ENCODE data around the gene LCN10. TPM values are rescaled to one million over a fixed set of nuclear protein-coding genes. Genes with fewer than 3 reads are reported as not detected.

Gene LCN10
- total and polyA plus RNA-seq, 10 of the 15 experiments (the other 5 are each of a cell fraction or from before 2014, with no cell fraction given) = 0.06 to 1.3 (median 0.21) TPM; not detected in 1

DNA sequence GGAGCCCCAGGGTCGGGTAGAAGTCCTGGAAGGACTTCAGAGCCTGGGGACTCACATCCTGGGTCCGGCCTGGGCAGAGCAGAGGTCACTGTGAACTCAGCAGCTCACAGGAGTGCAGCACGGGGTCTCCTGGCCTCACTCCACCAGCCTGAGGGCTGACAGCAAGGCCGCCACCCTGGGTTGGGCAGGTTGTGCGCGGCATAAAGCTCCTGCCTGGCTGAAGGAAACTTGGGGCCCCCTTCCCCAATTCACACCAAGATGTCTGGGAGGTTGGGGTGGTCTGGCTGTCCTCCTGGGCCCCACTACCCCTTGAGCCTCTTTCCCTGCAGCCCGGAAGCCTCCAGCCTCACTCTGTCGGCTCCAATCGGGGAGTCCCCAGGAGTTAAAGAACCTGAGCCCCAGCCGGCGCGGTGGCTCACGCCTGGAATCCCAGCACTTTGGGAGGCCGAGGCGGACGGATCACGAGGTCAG, 19.5 kb upstream of the LCN10 start (continued):
- TF ChIP-seq, protein P1, sequence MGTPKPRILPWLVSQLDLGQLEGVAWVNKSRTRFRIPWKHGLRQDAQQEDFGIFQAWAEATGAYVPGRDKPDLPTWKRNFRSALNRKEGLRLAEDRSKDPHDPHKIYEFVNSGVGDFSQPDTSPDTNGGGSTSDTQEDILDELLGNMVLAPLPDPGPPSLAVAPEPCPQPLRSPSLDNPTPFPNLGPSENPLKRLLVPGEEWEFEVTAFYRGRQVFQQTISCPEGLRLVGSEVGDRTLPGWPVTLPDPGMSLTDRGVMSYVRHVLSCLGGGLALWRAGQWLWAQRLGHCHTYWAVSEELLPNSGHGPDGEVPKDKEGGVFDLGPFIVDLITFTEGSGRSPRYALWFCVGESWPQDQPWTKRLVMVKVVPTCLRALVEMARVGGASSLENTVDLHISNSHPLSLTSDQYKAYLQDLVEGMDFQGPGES (IDR thresholded peaks at IDR 0.05) = no peak
- TF ChIP-seq, protein P2, sequence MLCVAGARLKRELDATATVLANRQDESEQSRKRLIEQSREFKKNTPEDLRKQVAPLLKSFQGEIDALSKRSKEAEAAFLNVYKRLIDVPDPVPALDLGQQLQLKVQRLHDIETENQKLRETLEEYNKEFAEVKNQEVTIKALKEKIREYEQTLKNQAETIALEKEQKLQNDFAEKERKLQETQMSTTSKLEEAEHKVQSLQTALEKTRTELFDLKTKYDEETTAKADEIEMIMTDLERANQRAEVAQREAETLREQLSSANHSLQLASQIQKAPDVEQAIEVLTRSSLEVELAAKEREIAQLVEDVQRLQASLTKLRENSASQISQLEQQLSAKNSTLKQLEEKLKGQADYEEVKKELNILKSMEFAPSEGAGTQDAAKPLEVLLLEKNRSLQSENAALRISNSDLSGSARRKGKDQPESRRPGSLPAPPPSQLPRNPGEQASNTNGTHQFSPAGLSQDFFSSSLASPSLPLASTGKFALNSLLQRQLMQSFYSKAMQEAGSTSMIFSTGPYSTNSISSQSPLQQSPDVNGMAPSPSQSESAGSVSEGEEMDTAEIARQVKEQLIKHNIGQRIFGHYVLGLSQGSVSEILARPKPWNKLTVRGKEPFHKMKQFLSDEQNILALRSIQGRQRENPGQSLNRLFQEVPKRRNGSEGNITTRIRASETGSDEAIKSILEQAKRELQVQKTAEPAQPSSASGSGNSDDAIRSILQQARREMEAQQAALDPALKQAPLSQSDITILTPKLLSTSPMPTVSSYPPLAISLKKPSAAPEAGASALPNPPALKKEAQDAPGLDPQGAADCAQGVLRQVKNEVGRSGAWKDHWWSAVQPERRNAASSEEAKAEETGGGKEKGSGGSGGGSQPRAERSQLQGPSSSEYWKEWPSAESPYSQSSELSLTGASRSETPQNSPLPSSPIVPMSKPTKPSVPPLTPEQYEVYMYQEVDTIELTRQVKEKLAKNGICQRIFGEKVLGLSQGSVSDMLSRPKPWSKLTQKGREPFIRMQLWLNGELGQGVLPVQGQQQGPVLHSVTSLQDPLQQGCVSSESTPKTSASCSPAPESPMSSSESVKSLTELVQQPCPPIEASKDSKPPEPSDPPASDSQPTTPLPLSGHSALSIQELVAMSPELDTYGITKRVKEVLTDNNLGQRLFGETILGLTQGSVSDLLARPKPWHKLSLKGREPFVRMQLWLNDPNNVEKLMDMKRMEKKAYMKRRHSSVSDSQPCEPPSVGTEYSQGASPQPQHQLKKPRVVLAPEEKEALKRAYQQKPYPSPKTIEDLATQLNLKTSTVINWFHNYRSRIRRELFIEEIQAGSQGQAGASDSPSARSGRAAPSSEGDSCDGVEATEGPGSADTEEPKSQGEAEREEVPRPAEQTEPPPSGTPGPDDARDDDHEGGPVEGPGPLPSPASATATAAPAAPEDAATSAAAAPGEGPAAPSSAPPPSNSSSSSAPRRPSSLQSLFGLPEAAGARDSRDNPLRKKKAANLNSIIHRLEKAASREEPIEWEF (IDR thresholded peaks at IDR 0.05; ENCODE audit: insufficient replicate concordance, low read depth, low read length) = no peak
- TF ChIP-seq ZNF207 (IDR thresholded peaks at IDR 0.05; ENCODE audit: borderline replicate concordance) = no peak

DNA sequence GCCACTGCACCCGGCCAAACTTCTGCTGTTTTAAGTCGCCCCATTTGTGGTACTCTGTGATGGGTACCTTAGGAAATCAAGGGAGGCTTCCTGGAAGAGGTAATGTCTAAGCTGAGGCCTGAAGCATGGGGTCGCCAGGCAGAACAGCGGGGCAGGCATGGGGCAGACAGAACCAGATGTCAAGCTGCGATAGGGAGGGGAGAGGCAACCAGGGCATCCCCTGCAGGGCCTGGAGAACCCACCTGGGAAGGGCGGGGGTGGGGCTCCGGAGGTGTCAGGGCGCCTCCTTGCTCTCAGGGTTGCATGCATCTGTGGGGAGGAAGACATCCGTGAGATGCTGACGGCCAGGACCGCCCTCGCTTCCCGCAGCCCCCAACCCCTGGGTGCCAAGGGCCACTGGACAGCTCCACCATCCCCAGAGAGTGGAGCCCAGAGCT, 18.8 kb upstream of the LCN10 start:
- Histone ChIP-seq H3K4me2 (ENCODE audit: control insufficient read depth, insufficient read depth) (no peak overlapping the region), H3K27ac (ENCODE audit: control insufficient read depth, insufficient read depth) (no peak overlapping the region), H3K9ac (ENCODE audit: control insufficient read depth, insufficient read depth, low read length) (no peak overlapping the region), H3K79me2 (ENCODE audit: control insufficient read depth, insufficient read depth, low read length) (no peaks in the 10 kb centered on the region), H3K4me3 (no peak overlapping the region), H4K20me1 (ENCODE audit: control insufficient read depth, insufficient read depth) (no peaks in the 10 kb centered on the region), H3K4me1 (ENCODE audit: control insufficient read depth, insufficient read depth, low read length) (peaks cover 11% of the 10 kb centered on the region), H3K36me3 (ENCODE audit: control insufficient read depth in 2 of 2, insufficient read depth in 2 of 2, low read length in 1 of 2) (no peaks in the 10 kb centered on the region), H2AFZ (ENCODE audit: control insufficient read depth, low read depth, low read length) (no peak overlapping the region), H3K9me3 (replicated peaks; ENCODE audit: control insufficient read depth, insufficient read depth, low read length) (no peaks in the 10 kb centered on the region; the same call in 2 of the 3 replicates), H3K27me3 (replicated peaks in 1 of 2; ENCODE audit: control insufficient read depth in 2 of 2, insufficient read depth in 2 of 2, low read length in 1 of 2) (no peaks in the 10 kb centered on the region)
- no peak for ATAC-seq
- ChIA-PET CTCF (interaction anchor here (0.7 to 2.8 kb wide), 5 partner anchors 17 to 45 kb away, joined by 3 to 16 read pairs (median 3); no protein-coding TSS in a partner anchor), SMC1A (ENCODE audit: uncharacterized antibody, unreplicated experiment) (no interaction called here), RAD21 (ENCODE audit: unreplicated experiment) (no interaction called here), POLR2A (interaction anchor here (0.6 to 1.4 kb wide), 2 partner anchors 16 to 357 kb away, joined by 3 to 5 read pairs; no protein-coding TSS in a partner anchor)
- in situ Hi-C loops (cut with MboI) = no loop called here
- no TSS peak for BruUV-seq (replicated peaks)
- FAIRE-seq = no peak
- intact Hi-C loops (cut with micrococcal nuclease; ENCODE audit: unreplicated experiment) = no loop called here
- no peak for DNase-seq (ENCODE audit: low read depth, low spot score)
- WGBS (ENCODE audit: insufficient coverage, insufficient replicate concordance, low lambda C conversion rate, missing lambda C conversion rate) = 41% methylated on average over 8 of the region's 13 CpGs
- TF ChIP-seq EZH2 (IDR thresholded peaks at IDR 0.05; ENCODE audit: borderline replicate concordance, control insufficient read depth, low read depth, low read length) (no peak), ATF7 (IDR thresholded peaks at IDR 0.05; ENCODE audit: low read depth) (no peak), POLR2AphosphoS2 (IDR thresholded peaks at IDR 0.05; ENCODE audit: low read depth, low read length) (no peak), CEBPB (IDR thresholded peaks at IDR 0.05; ENCODE audit: borderline replicate concordance in 1 of 2, low read depth in 2 of 2, low read length in 2 of 2) (no peak), BCL11A (IDR thresholded peaks at IDR 0.05; ENCODE audit: low read depth, low read length) (no peak), ZNF274 (IDR thresholded peaks at IDR 0.05; ENCODE audit: insufficient read depth, insufficient read length) (no peak), RB1 (IDR thresholded peaks at IDR 0.05; ENCODE audit: borderline replicate concordance) (no peak)
- TF ChIP-seq, protein P3, sequence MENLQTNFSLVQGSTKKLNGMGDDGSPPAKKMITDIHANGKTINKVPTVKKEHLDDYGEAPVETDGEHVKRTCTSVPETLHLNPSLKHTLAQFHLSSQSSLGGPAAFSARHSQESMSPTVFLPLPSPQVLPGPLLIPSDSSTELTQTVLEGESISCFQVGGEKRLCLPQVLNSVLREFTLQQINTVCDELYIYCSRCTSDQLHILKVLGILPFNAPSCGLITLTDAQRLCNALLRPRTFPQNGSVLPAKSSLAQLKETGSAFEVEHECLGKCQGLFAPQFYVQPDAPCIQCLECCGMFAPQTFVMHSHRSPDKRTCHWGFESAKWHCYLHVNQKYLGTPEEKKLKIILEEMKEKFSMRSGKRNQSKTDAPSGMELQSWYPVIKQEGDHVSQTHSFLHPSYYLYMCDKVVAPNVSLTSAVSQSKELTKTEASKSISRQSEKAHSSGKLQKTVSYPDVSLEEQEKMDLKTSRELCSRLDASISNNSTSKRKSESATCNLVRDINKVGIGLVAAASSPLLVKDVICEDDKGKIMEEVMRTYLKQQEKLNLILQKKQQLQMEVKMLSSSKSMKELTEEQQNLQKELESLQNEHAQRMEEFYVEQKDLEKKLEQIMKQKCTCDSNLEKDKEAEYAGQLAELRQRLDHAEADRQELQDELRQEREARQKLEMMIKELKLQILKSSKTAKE (IDR thresholded peaks at IDR 0.05; ENCODE audit: low read depth, poor library complexity, severe bottlenecking) = no peak
- TF ChIP-seq, protein P4, sequence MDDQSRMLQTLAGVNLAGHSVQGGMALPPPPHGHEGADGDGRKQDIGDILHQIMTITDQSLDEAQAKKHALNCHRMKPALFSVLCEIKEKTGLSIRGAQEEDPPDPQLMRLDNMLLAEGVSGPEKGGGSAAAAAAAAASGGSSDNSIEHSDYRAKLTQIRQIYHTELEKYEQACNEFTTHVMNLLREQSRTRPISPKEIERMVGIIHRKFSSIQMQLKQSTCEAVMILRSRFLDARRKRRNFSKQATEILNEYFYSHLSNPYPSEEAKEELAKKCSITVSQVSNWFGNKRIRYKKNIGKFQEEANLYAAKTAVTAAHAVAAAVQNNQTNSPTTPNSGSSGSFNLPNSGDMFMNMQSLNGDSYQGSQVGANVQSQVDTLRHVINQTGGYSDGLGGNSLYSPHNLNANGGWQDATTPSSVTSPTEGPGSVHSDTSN (IDR thresholded peaks at IDR 0.05; ENCODE audit: insufficient replicate concordance, low read depth, low read length) = no peak

Data from GM12878 (cell line).